ENCODE measurements around the gene ZNF827.

ZNF827 gene

GRCh38 chr4:145735347-145735675 is 203.3 kb downstream of the ZNF827 start:
- Histone ChIP-seq H3K4me3 (ENCODE audit: low read length) (no peak overlapping the region), H4K20me1 (ENCODE audit: control insufficient read depth, insufficient read depth, low read depth, low read length) (no peaks in the 10 kb centered on the region), H3K9me2 (replicated peaks; ENCODE audit: control insufficient read depth, low read length) (no peaks in the 10 kb centered on the region), H3F3A (ENCODE audit: control insufficient read depth, insufficient read depth) (no peaks in the 10 kb centered on the region), H3K4me2 (ENCODE audit: low read length) (no peak overlapping the region), H3K4me1 (ENCODE audit: control insufficient read depth, low read length) (peaks cover 9% of the 10 kb centered on the region; the same call in 1 of the 2 replicates), H3K27me3 (ENCODE audit: control insufficient read depth, low read length) (peaks cover 26% of the 10 kb centered on the region), H3K9me3 (ENCODE audit: control insufficient read depth, insufficient read depth, low read length) (no peaks in the 10 kb centered on the region), H3K27ac (ENCODE audit: low read depth, low read length) (no peak overlapping the region), H3K79me2 (ENCODE audit: control insufficient read depth, low read length) (no peaks in the 10 kb centered on the region), H3K36me3 (ENCODE audit: control insufficient read depth, low read length) (no peaks in the 10 kb centered on the region)
- TF ChIP-seq CTCF (IDR thresholded peaks at IDR 0.05; ENCODE audit: low read depth, low read length, poor library complexity, severe bottlenecking) (no peak), EZH2phosphoT487 (IDR thresholded peaks at IDR 0.05; ENCODE audit: borderline replicate concordance, low read length) (no peak)

DNA sequence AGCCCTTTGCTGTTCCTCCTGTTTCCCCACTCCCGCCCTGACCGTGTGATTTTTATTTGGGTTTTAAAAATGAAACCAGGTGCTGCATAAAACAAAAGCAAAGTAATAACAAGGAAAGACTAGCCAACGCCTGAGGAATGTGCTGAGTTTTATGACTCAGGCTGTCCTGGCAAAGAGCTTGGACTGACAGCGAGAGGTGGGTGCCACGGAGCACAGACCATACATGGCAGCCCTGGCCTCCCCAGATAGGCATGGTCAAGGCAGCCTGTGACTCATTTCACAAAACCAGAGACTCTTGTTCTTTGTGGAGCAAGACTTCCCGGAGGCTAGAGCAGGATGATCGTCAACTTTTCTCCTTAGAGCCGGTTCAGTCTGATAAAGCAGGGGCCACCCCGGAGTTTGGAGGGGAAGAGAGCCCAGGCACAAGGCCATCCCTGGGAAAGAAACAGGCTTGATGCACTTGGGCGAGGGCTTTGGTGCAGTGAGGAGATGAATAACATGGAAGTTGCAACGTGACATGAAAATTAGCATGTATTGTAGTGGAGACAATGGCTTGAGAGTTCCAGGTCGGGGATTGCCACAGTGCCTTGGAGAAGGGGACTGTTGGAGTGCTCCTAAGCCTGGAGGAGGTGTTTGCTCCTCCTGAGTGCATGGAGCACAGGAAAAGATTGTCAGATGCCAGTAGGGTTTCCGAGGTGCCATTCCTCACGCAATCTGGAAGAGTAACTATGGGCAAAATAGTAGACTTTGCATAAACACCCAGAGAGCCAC is 203.9 kb downstream of the ZNF827 start:
- Histone ChIP-seq H3K9me3 (ENCODE audit: control insufficient read depth, insufficient read depth, low read length) (no peaks in the 10 kb centered on the region), H3K9me2 (replicated peaks; ENCODE audit: control insufficient read depth, low read length) (no peaks in the 10 kb centered on the region), H3K27me3 (ENCODE audit: control insufficient read depth, low read length) (peaks cover 27% of the 10 kb centered on the region), H3K4me1 (ENCODE audit: control insufficient read depth, low read length) (peaks cover 9% of the 10 kb centered on the region; the same call in 1 of the 2 replicates), H3K27ac (ENCODE audit: low read depth, low read length) (no peak overlapping the region), H3K79me2 (ENCODE audit: control insufficient read depth, low read length) (no peaks in the 10 kb centered on the region), H3F3A (ENCODE audit: control insufficient read depth, insufficient read depth) (no peaks in the 10 kb centered on the region), H3K4me2 (ENCODE audit: low read length) (no peak overlapping the region; the same call in 1 of the 2 replicates), H3K36me3 (ENCODE audit: control insufficient read depth, low read length) (no peaks in the 10 kb centered on the region), H3K4me3 (ENCODE audit: low read length) (no peak overlapping the region), H4K20me1 (ENCODE audit: control insufficient read depth, insufficient read depth, low read depth, low read length) (no peaks in the 10 kb centered on the region)
- TF ChIP-seq EZH2phosphoT487 (IDR thresholded peaks at IDR 0.05; ENCODE audit: borderline replicate concordance, low read length) (no peak), CTCF (IDR thresholded peaks at IDR 0.05; ENCODE audit: low read depth, low read length, poor library complexity, severe bottlenecking) (no peak)

GRCh38 chr4:145734031-145734430 is 204.6 kb downstream of the ZNF827 start:
- TF ChIP-seq EZH2phosphoT487 (IDR thresholded peaks at IDR 0.05; ENCODE audit: borderline replicate concordance, low read length) (no peak), CTCF (IDR thresholded peaks at IDR 0.05; ENCODE audit: low read depth, low read length, poor library complexity, severe bottlenecking) (no peak)
- Histone ChIP-seq H3K4me1 (ENCODE audit: control insufficient read depth, low read length) (peaks cover 9% of the 10 kb centered on the region; the same call in 1 of the 2 replicates), H3K4me2 (ENCODE audit: low read length) (peak overlapping the region; percentile 89), H3K27me3 (ENCODE audit: control insufficient read depth, low read length) (peaks cover 27% of the 10 kb centered on the region), H3K9me3 (ENCODE audit: control insufficient read depth, insufficient read depth, low read length) (no peaks in the 10 kb centered on the region), H3F3A (ENCODE audit: control insufficient read depth, insufficient read depth) (no peaks in the 10 kb centered on the region), H3K27ac (ENCODE audit: low read depth, low read length) (no peak overlapping the region), H3K79me2 (ENCODE audit: control insufficient read depth, low read length) (no peaks in the 10 kb centered on the region), H3K36me3 (ENCODE audit: control insufficient read depth, low read length) (no peaks in the 10 kb centered on the region), H3K9me2 (replicated peaks; ENCODE audit: control insufficient read depth, low read length) (no peaks in the 10 kb centered on the region), H3K4me3 (ENCODE audit: low read length) (no peak overlapping the region), H4K20me1 (ENCODE audit: control insufficient read depth, insufficient read depth, low read depth, low read length) (no peaks in the 10 kb centered on the region)
